Effector CD8-positive, alpha-beta T cell (primary cell): Measurements from ENCODE around the gene ETV7.

Source experiments
- DNase-seq: peaks from one replicate; lab custom pipeline; 2025; lab: John Stamatoyannopoulos, UW

Gene ETV7

DNA sequence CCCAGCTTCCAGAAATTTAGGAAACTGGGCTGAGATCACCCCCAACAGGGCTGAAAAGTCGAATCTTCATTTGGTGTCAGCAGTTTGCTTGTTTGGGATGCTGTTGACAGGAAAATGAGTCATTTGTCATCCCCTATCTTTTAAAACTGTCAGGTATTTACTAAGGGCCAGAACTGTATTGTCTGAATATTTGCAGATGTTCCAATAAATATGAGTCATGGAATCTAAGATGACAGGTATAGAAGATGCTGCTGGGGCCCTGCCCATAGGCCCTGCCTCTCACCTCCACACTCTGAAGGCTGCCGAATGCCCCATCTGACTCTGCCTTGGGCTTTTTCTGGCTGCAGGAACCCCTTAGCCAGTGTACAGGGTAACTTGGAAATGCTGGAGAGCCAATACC, 3.9 kb downstream of the ETV7 start:
- DNase-seq, result no peak

DNA sequence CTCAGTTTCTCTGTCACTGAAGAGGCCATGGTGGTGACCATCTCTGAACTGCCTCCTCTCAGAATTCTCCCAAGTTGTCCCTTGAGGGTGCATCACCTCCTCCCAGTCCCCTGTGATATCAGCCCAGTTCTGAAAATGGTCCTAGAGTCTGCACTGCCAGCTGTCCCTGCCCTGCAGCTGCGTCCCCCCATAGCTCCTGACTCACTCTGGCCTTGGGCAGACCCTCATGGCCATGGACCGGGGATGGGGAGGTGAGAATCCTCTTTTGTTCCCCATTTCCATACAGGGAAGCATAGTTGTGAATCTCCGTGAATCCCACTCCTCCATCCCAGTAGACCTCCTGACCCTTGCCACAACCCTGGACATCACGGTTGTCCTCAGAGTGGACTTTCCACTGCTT, 4.5 kb downstream of the ETV7 start:
- DNase-seq, result no peak

DNA sequence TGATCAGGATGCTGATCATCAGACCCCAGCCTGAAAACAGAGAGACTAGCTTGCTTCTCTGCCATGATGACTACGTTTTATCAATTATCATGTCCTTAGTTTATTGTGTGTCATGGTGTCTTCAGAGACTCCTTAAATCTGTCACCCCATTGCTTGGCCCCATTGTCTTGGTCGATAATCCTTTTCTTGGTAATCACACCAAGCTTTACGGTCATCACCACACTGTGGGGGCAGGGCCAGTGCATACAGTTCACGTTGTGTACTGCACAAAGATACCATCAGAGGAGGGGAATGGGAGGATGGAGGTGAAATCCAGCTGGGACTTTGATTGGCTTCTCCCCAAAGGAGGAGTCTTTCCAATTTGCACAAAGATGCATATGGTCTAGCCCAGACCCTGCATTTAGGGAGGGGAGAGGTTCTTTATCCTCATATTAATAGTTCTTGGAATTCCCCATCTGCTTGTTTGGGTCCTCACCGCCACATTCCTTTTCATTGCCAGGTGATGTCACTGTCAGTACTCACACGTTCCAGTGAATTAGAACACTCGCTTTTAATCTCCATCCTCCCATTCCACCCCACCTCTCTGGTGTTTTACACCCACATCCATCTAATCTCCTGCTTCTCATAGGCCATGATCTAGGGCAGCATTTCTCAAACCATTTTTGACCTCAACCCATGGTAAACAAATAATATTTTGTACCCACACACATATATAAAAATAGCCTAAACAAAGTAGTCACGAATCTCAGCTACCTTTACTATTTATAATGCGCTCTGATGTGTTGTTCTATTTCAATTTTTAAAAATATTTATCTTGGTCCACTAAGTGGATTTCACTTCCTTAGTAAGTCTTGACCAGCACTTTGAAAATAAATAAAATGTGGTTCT, 5.7 kb downstream of the ETV7 start:
- DNase-seq, result no peak

- no peak for DNase-seq
Observed at GRCh38 chr6:36380166-36380565, 7.3 kb downstream of the ETV7 start.

DNA sequence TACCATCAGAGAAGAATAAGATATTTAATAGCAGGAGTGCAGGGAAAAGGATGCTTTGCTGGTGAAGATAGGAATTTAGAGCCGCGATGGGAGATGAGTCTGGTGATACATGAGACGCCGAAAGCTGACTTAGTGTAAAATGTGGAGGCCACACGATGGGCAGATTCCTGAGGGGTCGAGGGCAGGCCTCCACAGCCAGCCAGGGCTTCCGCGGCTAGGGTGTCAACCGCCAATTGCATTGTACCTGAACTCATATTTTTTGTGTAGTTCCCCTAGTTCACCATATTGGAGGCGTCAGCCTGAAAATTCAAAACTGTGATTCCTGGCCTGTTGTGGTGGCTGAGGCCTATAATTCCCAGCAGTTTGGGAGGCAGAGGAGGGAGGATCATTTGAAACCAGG, 8.5 kb downstream of the ETV7 start:
- no peak for DNase-seq

DNA sequence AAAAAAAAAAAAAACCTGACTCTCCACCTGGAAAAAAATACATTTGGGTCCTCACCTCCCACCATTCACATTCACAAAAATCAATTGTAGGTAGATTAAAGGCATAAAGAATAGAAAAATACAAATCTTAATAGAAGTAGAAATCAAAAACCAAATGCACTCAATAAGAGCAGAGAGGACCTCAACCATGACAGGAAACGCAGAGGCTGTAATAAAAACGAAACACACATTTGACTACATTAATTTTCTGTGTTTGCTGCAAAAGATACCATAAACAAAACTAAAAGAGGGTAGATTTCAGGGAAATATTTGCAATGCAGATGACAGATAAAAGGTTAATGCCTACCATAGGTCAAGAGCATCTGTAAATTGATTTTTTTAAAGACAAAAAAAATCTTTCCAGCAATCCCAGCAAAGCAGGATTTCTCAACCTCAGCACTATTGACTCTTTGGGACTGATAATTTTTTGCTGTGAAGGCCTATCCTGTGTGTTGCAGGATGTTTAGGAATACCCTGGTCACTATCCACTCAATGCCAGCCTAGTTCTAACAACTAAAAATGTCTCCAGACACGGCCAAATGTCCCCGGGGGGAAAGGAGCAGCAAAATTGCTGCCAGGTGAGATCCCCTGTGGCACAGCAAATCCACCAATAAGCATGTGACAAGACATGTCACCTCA, 9.1 kb downstream of the ETV7 start:
- DNase-seq, result no peak

DNA sequence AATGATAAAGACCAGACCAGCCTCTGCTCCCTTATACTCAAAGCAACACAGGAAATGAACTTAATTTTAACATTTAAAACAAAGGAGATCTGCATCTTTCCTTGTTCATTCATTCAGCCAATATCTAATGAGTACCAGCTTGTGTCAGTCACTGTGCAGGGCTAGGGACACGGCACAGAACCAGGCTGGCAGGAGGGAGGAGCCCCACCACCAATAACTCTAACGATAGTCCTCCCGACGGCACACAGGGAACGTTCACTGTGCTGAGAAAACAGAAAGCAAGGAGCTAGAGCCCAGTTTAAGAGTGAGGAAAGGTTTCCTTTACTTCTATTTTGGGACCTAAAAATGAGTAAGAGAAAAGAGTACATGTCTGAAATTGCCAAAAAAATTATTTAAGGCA, 9.9 kb downstream of the ETV7 start:
- DNase-seq, result no peak

- DNase-seq, result no peak
Observed at GRCh38 chr6:36376742-36377141, 10.7 kb downstream of the ETV7 start.

- no peak for DNase-seq
Observed at GRCh38 chr6:36376183-36376582, 11.3 kb downstream of the ETV7 start.

DNA sequence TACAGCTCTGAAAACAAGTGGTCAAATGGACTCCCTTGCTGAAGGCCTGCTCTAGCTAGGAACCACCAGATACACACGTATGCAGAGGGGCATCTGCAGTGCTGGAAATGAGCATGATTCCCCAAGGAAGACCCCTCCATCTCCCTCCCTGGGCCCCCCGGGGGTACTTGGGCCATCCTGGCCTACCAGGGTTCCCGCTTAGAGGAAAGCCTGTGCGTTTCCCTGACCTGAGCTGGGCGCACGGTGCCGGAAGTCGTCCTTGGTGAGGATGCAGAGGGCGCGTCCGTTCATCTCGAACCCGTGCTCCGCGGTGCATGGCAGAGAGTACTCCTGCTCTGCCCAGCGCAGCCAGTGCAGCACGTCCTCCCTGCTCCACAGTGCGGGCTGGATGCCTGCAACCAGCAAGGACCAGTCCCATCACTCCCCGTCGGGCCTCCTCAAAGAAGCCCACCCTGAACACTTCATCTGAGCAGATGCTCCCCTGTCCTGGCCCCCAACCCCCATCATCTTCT, 11.8 kb downstream of the ETV7 start:
- no peak for DNase-seq

- no peak for DNase-seq
Observed at GRCh38 chr6:36374972-36375371, 12.5 kb downstream of the ETV7 start.

DNA sequence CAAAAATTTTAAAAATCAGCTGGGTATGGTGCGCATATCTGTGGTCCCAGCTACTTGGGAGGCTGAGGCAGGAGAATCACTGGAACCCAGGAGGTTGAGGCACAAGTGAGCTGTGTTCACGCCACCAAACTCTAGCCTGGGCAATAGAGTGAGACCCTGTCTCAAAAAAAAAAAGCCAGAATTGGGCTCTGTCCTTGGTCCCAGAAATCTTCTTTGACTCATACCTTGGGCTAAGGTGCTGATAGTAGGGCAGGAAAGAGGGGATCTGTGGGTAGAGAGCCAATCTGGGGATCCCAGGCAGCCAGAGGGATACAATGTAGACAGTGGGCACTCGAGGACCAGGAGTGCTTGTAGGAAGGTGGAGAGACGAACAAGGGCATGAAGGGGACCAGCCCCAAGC, 13.3 kb downstream of the ETV7 start:
- DNase-seq, result no peak

GRCh38 chr6:36373368-36374019, 14.0 kb downstream of the ETV7 start:
- DNase-seq, result no peak

- DNase-seq, result no peak
Observed at GRCh38 chr6:36372088-36372487, 15.4 kb downstream of the ETV7 start.

GRCh38 chr6:36371211-36371610, 16.3 kb downstream of the ETV7 start:
- DNase-seq, result no peak

- no peak for DNase-seq
Observed at GRCh38 chr6:36370638-36371037, 16.8 kb downstream of the ETV7 start.

DNA sequence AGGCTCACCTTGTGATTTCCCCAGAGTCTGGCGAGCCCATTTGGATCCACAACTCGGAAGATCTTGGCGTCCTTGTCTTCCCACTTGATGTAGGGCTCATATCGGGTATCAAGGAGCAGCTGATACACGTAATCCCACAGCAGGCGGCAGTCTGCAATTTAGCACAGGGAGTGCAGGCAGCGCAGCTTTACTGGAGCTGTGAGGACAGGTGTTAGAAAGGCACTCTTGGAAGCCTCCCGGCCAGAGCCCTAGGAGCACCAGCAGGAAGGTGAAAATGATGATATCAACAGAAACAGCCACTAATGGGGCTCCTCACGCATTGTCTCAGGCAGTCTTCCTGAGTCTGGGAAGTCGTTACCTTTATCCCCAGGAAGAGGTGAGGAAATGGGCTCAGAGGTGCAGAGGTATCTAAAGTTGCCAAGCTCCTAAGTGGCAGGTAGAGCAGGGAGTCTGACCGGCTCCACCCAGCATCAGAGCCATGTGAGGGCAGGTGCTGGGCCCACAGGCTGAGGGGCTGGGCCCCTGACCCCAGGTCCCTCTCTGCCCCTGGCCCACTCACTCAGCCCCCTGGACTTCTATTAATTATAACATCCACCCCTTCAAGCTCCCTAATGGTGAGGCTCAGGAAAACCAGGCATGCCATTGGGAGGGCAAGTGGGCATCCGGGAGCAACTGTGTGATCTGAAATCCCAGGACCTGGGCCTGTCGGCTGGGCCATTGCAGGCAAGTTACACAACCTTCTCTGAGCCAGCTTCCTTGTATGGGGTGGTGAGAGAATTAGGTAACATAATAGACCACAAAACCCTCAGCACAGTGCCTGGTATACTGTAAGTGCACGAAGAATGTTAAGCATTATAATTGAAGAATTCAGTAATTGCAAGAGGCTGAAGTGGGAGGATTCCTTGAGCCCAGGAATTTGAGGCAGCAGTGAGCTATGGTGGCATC, 18.3 kb downstream of the ETV7 start:
- no peak for DNase-seq

- DNase-seq, result no peak
Observed at GRCh38 chr6:36368421-36368820, 19.0 kb downstream of the ETV7 start.

GRCh38 chr6:36367743-36368142, 19.7 kb downstream of the ETV7 start:
- DNase-seq, result no peak

- no peak for DNase-seq
Observed at GRCh38 chr6:36364669-36365479, 22.6 kb downstream of the ETV7 start.
